Fibroblast of mammary gland (primary cell): Measurements from ENCODE around the gene TNC.

Experiments used
- DNase-seq: peaks from one replicate; pipeline ENCODE4 v3.0.0-alpha.2; 2010; ENCODE audit warnings: low read depth
- H3K4me3 ChIP-seq: 2 replicates; pipeline ENCODE4 v1.5.1; 2011; ENCODE audit warnings: low read depth, mild to moderate bottlenecking, low read length, moderate library complexity; ENCODE audit not compliant: control insufficient read depth
- TF ChIP-seq, protein P1 (sequence below): conservative IDR thresholded peaks from 2 replicates; pipeline ENCODE4 v1.5.1; 2011; ENCODE audit warnings: low read depth, low read length, inconsistent platforms; ENCODE audit not compliant: control insufficient read depth, insufficient read depth

TNC gene

DNA sequence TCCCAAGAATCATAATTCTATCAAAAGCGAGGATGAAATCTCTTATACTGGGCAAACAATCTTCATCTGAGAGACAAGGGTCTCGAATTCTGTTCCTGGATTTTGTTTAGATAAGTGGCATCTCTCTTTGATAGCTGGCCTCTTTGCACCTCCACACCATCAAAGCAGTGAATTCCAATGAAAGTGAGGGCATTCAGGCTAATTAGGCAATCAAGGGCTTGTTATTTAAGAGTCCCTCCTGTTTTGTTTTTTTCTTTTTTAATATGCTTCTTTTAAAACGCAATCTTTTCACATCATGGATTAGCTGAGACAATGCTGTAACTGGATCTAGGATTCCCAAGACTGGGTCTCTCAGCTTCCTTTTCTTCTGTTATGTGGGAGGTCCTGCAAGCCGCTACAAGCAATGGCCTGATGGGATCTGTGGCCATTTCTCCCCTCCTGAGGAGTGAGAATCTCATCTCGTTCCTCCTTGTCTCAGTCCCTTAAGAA lies 67.9 kb downstream of the TNC start:
- no peak overlapping the region for H3K4me3 ChIP-seq
- TF ChIP-seq, protein P1, sequence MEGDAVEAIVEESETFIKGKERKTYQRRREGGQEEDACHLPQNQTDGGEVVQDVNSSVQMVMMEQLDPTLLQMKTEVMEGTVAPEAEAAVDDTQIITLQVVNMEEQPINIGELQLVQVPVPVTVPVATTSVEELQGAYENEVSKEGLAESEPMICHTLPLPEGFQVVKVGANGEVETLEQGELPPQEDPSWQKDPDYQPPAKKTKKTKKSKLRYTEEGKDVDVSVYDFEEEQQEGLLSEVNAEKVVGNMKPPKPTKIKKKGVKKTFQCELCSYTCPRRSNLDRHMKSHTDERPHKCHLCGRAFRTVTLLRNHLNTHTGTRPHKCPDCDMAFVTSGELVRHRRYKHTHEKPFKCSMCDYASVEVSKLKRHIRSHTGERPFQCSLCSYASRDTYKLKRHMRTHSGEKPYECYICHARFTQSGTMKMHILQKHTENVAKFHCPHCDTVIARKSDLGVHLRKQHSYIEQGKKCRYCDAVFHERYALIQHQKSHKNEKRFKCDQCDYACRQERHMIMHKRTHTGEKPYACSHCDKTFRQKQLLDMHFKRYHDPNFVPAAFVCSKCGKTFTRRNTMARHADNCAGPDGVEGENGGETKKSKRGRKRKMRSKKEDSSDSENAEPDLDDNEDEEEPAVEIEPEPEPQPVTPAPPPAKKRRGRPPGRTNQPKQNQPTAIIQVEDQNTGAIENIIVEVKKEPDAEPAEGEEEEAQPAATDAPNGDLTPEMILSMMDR = no peak

DNA sequence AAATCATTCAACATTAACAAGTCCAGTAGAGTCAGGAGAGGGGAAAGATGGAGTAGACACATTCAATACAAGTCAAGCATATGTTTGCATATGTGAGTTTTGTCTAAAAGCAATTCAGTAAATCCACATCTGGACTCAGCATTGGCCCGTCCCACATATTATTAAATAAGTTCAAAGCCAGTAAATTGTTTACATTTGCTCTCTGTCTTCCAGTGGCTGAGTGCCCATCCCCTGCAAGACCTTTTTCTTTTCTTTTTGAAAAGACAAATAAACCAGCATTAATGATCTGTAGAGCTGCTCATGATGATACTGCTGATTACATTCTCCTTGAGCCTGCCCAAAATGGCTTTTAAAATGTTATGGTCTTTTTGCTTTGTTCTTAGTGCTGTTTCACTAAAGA lies 71.1 kb downstream of the TNC start:
- TF ChIP-seq, protein P1 = no peak
- DNase-seq = no peak
- no peak overlapping the region for H3K4me3 ChIP-seq

More for the DNA sequence above, 67.9 kb downstream of the TNC start:
- no peak for DNase-seq

DNA sequence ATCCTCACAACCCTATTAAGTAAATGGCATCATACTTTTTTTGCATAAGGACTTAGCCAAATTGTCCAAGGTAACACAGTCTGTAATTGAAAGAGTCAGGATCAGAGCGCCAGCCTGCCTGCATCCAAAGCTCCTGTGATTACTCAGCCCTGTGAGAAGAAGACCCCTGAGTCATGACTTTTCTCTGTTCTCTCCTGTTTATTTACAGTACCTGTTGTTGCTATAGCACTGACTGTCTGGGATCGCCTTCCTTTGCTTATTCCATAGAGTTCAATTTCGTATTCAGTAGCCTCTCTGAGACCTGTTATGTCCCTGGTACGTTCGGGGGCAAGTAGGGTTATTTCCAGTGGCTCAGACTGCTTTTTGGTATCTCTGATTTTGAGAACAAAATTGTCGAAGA lies 71.8 kb downstream of the TNC start:
- no peak for DNase-seq
- H3K4me3 ChIP-seq = no peak overlapping the region
- TF ChIP-seq, protein P1 = no peak

DNA sequence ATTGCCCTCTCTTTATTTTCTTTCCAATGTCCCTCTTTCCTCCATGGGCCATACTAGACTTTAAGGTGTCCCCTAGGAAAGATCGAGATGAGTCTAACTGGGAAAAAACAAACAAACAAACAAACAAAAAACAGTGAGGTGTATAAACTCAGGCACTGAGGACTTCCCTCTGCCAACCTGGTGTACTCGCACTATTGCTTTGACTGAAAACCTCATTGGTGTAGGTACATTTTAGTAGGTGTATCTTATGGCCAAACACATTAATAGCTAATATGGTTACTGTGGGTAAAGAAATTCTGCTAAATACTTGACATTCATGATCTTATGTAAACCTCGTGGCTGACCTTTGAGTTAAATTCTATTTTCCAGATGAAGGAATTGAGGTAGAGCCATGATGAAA lies 74.3 kb downstream of the TNC start:
- DNase-seq = no peak

DNA sequence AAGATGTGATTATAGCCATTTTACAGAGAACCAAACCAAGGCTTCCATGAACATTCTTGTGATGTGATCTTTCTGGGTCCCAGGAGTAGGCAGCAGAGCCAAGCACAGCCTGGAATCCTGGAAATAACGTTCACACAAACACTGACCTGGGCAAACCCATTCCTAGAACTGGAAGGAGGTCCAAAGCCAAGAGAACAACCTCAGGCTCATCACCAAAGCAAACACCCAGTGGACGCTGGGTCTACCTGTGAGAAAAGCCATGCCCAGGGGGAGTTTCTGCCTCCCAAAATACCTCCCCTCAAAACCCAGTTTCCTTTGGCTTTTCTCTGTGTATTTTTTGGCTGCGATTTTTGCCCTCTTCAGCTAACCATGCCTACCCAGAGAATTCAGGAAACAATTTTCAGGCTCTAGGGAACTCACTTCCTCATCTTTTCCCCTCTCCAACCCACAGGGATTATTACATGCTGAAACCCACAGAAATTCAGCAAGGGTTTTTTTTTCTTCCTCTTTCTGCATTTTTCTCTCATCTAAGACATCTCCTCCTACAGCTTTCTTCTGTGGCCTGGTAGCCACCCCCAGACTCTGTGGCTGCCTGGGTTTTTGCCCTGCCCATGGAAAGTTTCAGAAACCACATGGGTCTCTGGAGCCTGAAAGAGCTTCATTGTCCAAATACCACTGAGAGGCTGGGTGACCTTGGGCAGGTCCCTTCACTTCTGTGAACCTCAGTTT lies 75.0 kb downstream of the TNC start:
- H3K4me3 ChIP-seq = no peak overlapping the region
- no peak for DNase-seq
- TF ChIP-seq, protein P1 = no peak

More for the DNA sequence above, 74.3 kb downstream of the TNC start:
- TF ChIP-seq, protein P1 = no peak
- no peak overlapping the region for H3K4me3 ChIP-seq

DNA sequence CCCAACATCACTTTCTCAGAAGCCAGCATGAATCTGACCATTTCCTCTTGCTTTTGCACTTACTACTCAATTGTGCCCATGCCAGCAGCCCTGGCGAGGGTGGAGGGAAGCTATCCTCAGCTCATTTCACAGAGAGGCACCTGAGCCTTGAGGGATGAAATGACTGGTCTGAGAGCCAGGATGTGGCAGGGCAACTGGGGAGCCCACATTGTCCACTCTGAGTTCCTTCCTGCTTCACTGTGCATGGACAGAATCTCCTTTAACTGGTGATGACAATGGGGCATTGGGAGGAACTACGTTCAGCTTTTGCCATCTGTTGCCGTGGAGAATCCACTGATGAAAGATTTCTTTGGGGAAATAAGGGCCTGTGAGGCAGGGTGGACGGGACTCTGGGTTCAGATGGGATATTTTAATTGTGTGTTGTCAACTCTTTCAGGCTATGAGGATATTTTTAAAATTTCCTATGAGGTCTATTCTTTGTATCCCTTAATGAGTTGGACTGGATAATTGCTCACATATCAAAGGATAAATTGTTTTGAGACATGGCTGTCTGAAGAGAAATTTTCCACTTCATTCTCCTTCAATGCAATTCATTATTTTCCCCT lies 78.3 kb downstream of the TNC start:
- no peak overlapping the region for H3K4me3 ChIP-seq
- TF ChIP-seq, protein P1 = no peak
- no peak for DNase-seq
